HFF-Myc (cell line): ENCODE measurements around the gene CRNKL1.

ENCODE experiments used
- DNase-seq: peaks from one replicate; pipeline ENCODE4 v3.0.0-alpha.2; 2011; ENCODE audit warnings: low read depth; ENCODE audit errors: extremely low read depth
- H3K4me3 ChIP-seq: replicated peaks from 2 replicates; pipeline ENCODE4 v1.5.1; 2011; ENCODE audit warnings: low read depth, mild to moderate bottlenecking, control low read depth, low read length
- TF ChIP-seq, protein P1 (sequence below): IDR thresholded peaks from 2 replicates; pipeline ENCODE4 v1.5.1; 2012; ENCODE audit warnings: mild to moderate bottlenecking, low read depth, low read length, control low read depth; ENCODE audit errors: missing control alignments

Gene CRNKL1

DNA sequence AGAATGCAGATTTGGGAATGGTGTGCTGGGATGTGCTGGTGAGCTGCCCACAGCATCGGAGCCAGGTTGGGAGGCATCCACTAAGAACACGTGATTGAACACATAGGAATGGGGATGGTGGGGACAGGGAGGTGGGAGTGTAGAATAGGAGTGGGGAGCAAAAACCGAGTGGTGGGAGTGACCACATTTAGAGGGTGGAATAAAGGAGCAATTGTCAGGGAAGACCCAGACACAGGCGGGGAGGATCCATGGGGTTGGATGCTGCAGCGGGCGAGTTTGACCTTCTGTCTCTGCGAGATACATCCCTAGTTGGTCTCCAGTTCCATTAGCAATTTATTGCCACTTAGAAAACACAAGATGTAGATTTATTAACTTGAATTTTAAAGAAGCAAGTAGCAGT, 30.4 kb downstream of the CRNKL1 start:
- no peak for DNase-seq
- H3K4me3 ChIP-seq: no peak overlapping the region
- TF ChIP-seq, protein P1, sequence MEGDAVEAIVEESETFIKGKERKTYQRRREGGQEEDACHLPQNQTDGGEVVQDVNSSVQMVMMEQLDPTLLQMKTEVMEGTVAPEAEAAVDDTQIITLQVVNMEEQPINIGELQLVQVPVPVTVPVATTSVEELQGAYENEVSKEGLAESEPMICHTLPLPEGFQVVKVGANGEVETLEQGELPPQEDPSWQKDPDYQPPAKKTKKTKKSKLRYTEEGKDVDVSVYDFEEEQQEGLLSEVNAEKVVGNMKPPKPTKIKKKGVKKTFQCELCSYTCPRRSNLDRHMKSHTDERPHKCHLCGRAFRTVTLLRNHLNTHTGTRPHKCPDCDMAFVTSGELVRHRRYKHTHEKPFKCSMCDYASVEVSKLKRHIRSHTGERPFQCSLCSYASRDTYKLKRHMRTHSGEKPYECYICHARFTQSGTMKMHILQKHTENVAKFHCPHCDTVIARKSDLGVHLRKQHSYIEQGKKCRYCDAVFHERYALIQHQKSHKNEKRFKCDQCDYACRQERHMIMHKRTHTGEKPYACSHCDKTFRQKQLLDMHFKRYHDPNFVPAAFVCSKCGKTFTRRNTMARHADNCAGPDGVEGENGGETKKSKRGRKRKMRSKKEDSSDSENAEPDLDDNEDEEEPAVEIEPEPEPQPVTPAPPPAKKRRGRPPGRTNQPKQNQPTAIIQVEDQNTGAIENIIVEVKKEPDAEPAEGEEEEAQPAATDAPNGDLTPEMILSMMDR: no peak

DNA sequence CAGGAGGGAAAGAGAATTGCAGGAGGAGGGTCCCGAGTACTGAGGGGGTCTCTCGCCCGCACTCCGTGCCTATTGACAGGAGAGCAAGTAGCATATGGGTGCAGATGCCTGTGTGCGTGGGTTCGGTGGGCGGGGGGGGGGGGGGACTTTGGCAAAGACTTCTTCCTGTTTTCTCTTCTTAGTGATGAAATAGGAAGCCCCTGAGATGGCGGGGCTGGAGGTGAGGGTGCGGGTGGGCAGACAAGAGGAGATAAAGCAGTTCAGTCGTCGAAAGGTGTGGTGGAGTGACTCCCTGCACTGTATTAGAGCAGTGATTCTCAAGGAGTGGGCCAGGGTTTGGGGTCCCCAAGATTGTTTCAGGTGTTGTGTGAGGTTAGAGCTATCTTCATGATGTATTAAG, 31.4 kb downstream of the CRNKL1 start:
- TF ChIP-seq, protein P1: no peak
- no peak for DNase-seq
- H3K4me3 ChIP-seq: no peak overlapping the region

DNA sequence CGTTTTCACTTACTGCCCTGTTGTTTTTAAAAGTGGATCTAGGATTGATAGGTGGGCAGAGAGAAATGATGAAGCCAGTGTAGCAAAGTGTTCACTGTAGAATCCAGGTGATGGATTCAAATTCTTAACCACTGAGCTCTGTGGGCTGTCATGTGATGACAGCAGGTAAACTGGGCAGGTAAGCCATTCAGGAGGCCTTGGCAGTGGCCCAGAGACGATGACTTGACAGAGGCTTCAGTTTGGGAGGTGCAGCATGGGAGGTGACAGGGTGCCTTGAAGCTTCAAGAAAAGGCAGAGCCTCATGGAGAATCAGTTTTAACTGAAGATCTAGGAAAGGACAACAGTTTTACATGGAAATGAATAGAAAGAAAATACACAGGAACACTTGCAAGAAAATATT, 33.1 kb downstream of the CRNKL1 start:
- peak overlapping the region; percentile 95 for H3K4me3 ChIP-seq
- no peak for DNase-seq
- TF ChIP-seq, protein P1: no peak

DNA sequence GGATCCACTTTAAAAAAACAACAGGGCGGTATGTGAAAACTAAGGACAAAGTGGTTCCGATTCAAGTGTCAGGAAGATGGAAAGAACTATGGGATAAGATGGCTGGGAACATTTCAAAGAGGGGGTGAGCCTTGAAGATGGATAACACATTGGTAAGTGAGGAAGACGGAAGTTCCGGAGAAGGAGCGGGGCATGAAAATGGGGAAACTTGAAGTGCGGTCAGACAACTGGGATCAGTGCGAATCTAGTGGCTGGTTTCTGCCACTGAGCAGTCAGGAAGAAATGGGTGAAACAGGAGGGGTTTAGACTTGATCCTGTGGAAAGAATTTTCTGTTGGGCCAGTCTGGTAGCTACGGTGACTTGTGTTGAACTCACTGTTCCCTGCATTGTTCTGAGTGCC, 33.9 kb downstream of the CRNKL1 start:
- TF ChIP-seq, protein P1: no peak
- DNase-seq: no peak

GRCh38 chr20:20017844-20018185, 34.5 kb downstream of the CRNKL1 start:
- H3K4me3 ChIP-seq: peak overlapping the region; percentile 95
- TF ChIP-seq, protein P1: no peak
- no peak for DNase-seq

More for the DNA sequence above, 33.9 kb downstream of the CRNKL1 start:
- H3K4me3 ChIP-seq: peak overlapping the region; percentile 95

- peak within 1 kb of the TSS; percentile 95 for H3K4me3 ChIP-seq
- TF ChIP-seq, protein P1: peak; percentile 51
Measured at GRCh38 chr20:20017001-20017843, 35.0 kb downstream of the CRNKL1 start, which contains the start of gene NAA20. TSS of gene NAA20 (plus strand) at chr20:20017362. CDS start at chr20:20017397, 35 bp downstream.

More at GRCh38 chr20:20017001-20017843, 35.0 kb downstream of the CRNKL1 start, which contains the start of gene NAA20:
- peak; percentile 72 for DNase-seq
